GM13976 (cell line): ENCODE results near the gene ANXA10.

Experiments
- DNase-seq: peaks from one replicate; pipeline ENCODE4 v3.0.0; 2012; ENCODE audit warnings: low spot score
- in situ Hi-C: fragments of 300-500 bp; cut with MboI; formaldehyde crosslinking; loops from one replicate; pipeline ENCODE4 v1.12.0; 2022; ENCODE audit warnings: low sequenced_read_pairs, mixed read lengths, inconsistent platforms; ENCODE audit not compliant: unreplicated experiment
- TF ChIP-seq, protein P1 (sequence below): IDR thresholded peaks from 2 replicates; pipeline ENCODE4 v1.5.1; 2012; ENCODE audit warnings: borderline replicate concordance, mild to moderate bottlenecking; ENCODE audit not compliant: insufficient read depth; ENCODE audit errors: extremely low read depth, missing control alignments, control extremely low read depth

ANXA10 gene

DNA sequence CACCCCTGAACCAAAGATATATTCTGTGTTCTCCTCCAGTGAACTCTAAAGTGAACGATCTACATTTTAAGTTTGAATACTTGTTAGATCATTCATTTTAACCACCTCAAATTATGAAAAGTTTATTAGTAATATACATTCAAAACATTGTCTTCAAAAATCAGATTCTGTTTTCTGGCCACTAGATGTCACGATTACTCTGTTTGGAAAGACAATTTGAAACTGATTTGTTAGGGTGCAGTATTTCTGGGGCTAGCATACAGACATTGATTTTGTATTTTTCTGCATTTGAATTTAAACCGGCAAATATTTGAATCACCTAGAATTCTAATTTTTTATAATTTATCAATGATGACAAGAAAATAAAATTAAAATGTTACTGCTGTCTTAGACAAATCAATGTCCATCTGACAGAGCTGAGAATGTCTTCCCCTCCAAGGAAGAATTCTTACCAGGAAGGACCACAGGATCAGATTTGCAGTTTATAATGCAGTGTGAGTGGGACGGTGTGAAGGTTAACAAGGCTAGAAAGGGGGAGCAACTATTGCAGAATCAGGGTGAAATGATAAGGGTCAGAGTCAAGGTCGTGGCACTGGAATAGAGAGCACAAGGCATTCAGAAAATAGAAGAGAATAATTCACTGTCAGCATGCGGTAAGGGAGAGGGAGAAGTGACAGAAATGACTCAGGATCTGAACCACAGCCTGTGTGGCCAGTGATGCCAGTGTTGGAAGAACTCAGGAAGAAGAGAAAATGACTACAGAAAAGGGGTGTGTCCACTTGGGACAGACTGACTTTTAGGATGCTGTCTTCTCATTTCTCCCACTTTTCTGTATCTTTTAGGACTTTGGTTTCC lies 91.6 kb downstream of the ANXA10 start:
- TF ChIP-seq, protein P1, sequence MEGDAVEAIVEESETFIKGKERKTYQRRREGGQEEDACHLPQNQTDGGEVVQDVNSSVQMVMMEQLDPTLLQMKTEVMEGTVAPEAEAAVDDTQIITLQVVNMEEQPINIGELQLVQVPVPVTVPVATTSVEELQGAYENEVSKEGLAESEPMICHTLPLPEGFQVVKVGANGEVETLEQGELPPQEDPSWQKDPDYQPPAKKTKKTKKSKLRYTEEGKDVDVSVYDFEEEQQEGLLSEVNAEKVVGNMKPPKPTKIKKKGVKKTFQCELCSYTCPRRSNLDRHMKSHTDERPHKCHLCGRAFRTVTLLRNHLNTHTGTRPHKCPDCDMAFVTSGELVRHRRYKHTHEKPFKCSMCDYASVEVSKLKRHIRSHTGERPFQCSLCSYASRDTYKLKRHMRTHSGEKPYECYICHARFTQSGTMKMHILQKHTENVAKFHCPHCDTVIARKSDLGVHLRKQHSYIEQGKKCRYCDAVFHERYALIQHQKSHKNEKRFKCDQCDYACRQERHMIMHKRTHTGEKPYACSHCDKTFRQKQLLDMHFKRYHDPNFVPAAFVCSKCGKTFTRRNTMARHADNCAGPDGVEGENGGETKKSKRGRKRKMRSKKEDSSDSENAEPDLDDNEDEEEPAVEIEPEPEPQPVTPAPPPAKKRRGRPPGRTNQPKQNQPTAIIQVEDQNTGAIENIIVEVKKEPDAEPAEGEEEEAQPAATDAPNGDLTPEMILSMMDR, result peak; percentile 34
- peak; percentile 53 for DNase-seq
- in situ Hi-C loops, result loop anchor here (25.0 kb wide), 1 partner anchor 728 kb away; no protein-coding TSS in a partner anchor

DNA sequence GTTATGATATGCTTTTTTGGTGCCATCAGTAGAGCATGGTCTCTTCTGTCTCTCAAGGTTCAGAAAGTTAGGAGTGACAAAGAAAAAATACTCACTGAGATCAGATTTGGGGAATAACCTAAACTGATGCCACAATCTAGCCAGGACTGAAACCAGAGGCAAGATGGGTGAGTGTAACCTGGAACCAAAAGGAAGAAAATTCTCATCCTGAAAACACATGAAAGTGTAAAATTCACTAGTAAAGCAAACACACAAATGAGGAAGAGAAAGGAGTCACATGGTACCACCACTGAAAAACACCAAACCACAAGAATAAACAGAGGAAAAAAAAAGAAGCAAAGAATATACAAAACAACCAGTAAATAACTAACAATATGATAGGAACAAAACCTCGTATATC lies 96.4 kb downstream of the ANXA10 start:
- no peak for DNase-seq
- in situ Hi-C loops, result loop anchor here (25.0 kb wide), 1 partner anchor 724 kb away; no protein-coding TSS in a partner anchor
- TF ChIP-seq, protein P1, result no peak

DNA sequence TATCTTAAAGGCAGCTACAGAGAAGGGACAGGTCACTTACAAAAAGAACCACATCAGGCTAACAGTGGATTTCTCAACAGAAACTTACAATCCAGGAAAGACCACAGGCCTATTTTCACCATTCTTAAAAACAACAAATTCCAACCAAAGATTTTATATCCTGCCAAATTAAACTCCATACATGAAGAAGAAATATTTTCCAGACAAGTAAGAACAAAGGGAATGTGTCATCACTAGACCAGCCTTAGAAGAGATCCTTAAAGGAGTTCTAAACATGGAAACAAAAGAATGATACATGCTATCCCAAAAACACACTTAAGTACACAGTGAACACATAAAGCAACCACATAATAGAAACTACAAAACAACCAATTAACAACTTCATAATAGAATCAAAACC lies 105.6 kb downstream of the ANXA10 start:
- DNase-seq, result no peak
- in situ Hi-C loops, result loop anchor here (25.0 kb wide), 1 partner anchor 714 kb away; no protein-coding TSS in a partner anchor
- TF ChIP-seq, protein P1, result no peak

DNA sequence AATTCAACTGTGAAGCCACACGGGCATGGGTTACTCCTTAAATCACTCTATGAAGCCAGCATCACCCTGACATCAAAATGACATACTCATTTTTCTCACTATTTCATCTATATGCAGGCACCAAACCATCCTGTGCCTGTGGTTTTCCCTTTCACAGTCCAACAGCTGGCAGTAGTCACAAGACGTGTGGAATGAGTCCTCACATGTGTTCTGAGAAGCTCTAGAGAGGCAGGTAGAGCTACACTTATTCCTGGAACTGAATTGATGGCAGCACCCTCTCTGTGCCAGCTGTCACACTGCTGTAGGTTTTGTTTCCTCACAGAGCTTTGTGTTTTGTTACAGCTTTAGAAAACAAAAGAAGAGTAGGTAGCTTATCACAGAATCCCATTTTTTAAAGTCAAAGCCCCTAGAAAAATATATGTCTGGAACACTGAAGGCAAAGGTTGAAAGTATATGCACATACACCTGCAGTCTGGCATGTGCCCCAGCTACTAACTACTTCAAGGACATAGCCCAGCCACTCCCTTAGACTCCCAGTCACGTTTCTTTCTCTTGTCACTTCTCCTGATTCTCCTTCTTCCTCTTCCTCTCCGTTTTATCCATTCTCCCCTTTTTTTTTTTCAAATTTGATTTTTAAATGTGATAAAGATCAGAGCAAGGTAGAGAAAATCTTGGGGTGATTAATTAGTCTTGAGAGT lies 107.1 kb downstream of the ANXA10 start:
- TF ChIP-seq, protein P1, result no peak
- in situ Hi-C loops, result loop anchor here (25.0 kb wide), 1 partner anchor 713 kb away; no protein-coding TSS in a partner anchor
- DNase-seq, result no peak

DNA sequence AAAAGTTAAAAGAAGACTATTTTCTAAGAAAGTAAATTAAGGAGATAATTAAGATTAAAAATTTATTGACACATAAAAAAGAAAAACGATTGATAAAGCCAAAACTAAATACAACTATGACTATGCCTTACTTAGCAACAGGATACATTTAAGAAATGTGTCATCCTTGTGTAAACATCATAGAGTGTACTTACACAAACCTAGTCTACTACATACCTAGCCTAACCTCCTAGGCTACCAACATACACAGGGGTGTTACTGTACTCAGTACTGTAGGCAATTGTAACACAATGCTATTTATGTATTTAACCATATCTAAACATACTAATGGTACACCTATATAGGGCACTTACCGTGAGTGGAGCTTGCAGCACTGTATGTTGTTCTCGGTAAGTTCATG lies 108.3 kb downstream of the ANXA10 start:
- TF ChIP-seq, protein P1, result no peak
- in situ Hi-C loops, result no loop called here
- no peak for DNase-seq

DNA sequence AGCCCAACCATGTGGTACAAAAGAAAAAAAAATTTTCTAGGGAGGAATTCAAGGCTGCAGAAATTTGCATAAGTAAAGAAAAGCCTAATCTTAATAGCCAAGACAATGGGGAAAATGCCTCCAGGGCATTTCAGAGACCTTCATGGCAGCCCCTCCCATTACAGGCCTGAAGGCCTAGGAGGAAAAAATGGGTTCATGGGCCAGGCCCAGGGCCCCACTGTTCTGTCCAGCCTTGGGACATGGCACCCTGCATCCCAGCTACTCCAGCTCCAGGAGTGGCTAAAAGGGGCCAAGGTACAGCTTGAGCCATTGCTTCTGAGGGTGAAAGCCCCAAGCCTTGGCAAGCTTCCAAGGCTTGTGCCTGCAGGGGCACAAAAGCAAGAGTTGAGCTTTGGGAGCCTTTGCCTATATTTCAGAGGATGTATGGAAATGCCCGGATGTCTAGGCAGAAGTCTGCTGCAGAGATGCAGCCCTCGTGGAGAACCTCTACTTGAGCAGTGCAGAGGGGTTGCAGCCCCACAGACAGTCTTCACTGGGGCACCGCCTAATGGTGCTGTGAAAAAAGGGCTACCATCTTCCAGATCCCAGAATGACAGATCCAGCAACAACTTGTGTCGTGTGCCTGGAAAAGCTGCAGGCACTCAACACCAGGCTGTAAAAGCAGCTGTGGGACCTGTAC lies 111.0 kb downstream of the ANXA10 start:
- TF ChIP-seq, protein P1, result no peak
- DNase-seq, result no peak
- in situ Hi-C loops, result no loop called here
